Measurements from ENCODE around the gene FLII.

FLII gene

DNA sequence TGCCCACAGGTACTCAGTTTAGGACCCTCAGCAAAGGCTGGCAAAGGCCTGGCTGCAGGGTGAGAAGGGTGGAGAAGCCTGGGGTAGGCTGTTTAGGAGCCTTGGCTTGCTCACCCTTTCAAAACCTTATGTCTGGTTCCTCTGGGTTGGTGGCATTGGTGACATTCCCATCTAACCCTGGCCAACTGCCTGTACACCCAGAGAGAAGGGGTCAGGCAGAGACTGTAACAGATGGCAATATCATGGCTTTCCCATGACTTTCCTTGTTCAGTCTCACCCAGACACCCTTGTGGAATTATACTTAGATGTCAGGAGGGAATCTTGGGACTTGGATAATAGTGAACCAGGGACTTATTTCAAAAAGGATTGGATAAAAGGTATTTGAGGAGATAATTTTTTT is 51.6 kb downstream of the FLII start:
- no peak for DNase-seq (ENCODE audit: low read depth)
- TF ChIP-seq, protein P1, sequence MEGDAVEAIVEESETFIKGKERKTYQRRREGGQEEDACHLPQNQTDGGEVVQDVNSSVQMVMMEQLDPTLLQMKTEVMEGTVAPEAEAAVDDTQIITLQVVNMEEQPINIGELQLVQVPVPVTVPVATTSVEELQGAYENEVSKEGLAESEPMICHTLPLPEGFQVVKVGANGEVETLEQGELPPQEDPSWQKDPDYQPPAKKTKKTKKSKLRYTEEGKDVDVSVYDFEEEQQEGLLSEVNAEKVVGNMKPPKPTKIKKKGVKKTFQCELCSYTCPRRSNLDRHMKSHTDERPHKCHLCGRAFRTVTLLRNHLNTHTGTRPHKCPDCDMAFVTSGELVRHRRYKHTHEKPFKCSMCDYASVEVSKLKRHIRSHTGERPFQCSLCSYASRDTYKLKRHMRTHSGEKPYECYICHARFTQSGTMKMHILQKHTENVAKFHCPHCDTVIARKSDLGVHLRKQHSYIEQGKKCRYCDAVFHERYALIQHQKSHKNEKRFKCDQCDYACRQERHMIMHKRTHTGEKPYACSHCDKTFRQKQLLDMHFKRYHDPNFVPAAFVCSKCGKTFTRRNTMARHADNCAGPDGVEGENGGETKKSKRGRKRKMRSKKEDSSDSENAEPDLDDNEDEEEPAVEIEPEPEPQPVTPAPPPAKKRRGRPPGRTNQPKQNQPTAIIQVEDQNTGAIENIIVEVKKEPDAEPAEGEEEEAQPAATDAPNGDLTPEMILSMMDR (IDR thresholded peaks at IDR 0.05; ENCODE audit: low read depth, low read length, missing control alignments) = no peak
- no peak overlapping the region for H3K4me3 ChIP-seq (ENCODE audit: low read depth, low read length)

DNA sequence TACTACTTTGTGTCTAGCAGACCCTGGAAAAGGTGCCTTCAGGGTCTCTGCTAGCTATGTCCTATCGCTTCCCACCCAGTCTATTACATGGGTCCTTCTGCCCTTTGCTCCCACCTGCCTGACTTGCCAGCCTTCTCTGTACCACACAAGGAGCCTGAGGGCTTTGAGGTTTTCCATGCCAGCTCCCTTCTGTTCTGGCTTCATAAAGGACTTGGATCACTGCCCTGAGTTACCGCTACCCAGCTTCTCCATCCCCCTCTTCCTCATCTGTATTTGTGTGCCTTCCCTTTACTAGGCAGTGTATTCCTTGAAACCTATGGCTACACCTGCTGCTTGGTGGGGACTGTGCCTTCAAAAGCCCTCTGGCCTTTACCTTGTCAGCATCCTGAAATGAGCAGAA is 52.7 kb downstream of the FLII start:
- TF ChIP-seq, protein P1 (IDR thresholded peaks at IDR 0.05; ENCODE audit: low read depth, low read length, missing control alignments) = no peak
- DNase-seq (ENCODE audit: low read depth) = no peak
- no peak overlapping the region for H3K4me3 ChIP-seq (ENCODE audit: low read depth, low read length)

DNA sequence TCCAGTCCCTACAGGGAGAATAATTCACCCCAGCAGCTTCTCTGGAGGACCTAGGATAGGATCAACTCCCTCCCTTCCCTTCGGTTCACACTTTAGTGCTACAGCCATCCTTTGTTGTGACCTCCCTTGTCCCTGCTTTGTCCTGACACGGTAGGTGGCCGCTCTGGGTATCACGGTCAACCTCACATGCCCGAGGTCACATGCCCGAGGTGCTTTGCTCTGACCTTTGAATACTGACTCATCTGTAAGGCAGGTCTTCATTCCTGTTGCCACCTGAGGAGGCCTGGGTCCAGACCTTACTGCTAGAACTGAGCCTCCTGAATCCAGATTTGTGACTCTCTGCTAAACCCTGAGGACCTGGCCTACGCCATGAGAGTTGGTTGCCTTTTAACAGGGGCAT is 55.2 kb downstream of the FLII start:
- no peak for DNase-seq (ENCODE audit: low read depth)
- H3K4me3 ChIP-seq (ENCODE audit: low read depth, low read length) = no peak overlapping the region
- TF ChIP-seq, protein P1 (IDR thresholded peaks at IDR 0.05; ENCODE audit: low read depth, low read length, missing control alignments) = no peak

DNA sequence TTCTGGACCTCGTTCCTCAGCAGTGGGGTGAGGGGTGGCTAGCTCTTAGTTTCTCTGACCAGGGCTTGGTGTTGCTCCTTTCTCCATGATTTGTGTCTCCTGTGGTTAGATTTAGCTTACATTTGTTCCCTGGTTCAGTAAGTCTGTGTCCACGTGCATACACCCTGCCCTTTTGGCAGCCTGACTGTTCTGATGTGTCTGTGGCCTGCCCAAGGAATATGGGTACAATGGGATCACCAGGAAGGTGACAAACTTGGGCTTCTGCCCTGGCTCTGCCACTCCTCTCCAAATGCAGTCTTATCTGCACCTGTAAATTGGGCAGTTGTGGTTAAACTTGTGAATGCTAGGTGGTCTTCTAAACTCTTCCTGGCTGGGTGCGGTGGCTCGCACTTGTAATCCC is 57.4 kb downstream of the FLII start:
- TF ChIP-seq, protein P1 (IDR thresholded peaks at IDR 0.05; ENCODE audit: low read depth, low read length, missing control alignments) = no peak

DNA sequence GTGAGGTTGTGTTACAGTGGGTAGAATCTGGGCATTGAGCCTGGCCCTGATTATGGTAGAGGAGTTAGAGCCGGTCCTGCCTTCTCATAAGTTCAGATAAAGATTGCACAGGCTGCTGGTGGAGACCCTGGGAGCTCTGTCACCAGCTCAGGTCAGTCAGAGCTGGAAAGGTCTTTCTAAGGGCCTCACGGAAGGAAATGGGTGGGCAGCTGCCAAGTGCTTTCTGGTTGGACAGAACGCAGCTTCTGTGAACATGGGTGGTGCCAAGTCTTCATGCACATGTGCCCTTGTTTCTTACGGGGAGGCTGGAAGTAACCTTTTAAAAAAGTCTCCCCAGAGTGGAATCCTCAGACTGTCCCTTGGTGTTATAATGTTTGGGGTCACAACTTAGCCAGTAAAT is 60.0 kb downstream of the FLII start:
- no peak for DNase-seq (ENCODE audit: low read depth)
- H3K4me3 ChIP-seq (ENCODE audit: low read depth, low read length) = no peak overlapping the region
- TF ChIP-seq, protein P1 (IDR thresholded peaks at IDR 0.05; ENCODE audit: low read depth, low read length, missing control alignments) = no peak

More for the DNA sequence above, 57.4 kb downstream of the FLII start:
- H3K4me3 ChIP-seq (ENCODE audit: low read depth, low read length) = no peak overlapping the region
- no peak for DNase-seq (ENCODE audit: low read depth)

DNA sequence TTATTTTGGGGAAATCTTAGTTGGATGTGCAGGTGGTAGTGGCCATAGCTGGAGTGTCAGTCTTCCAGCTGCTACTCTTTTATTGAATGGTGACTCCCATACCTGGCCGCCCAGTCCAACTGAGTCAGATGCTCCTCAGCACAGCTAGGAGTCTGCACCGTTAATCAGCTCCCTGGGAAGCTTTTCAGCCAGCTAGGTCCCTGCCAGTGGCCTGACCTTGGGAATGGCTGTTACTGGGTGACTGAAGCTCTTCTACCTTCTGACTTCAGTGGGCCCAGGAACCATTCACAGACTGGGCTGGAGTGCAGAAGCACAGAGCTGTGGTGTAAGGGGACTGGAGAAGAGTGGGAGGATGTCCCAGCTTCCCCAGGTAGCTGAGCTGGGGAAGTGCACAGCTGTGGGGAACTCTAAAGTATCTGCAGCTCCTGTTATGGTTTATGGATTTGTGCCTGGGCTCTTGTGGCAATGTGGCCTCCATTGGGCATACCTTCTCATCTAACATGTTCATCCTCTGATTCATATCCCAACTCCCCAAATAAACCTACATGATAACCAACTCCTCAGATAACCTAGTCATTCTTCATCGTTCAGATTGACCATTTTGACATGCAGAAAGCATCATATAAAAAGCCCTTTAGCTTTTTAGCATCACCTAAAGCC is 60.9 kb downstream of the FLII start:
- no peak overlapping the region for H3K4me3 ChIP-seq (ENCODE audit: low read depth, low read length)
- DNase-seq (ENCODE audit: low read depth) = no peak
- TF ChIP-seq, protein P1 (IDR thresholded peaks at IDR 0.05; ENCODE audit: low read depth, low read length, missing control alignments) = no peak

DNA sequence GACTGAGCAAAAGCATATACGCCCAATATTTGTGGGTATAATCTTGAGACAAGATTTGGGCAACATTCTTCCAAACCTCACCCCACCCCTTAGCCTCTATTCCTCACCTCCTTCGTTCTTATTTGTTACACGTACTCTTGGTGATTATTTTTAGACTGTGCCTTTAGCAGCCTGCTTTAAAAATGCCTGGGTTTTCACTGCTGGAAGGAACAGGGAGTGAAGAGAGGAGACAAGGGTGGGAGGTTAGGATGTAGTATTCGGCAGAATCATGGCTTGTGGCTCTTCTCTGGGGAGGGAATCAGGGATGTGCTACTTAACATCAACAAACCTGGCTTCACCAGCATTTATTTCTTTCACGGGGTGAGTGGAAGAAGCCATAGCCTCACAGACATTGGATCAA is 63.3 kb downstream of the FLII start:
- no peak for DNase-seq (ENCODE audit: low read depth)
- TF ChIP-seq, protein P1 (IDR thresholded peaks at IDR 0.05; ENCODE audit: low read depth, low read length, missing control alignments) = no peak
- H3K4me3 ChIP-seq (ENCODE audit: low read depth, low read length) = no peak overlapping the region

Measured in GM12864 (cell line).